ENCODE measurements around the gene EHD4.

Gene EHD4

DNA sequence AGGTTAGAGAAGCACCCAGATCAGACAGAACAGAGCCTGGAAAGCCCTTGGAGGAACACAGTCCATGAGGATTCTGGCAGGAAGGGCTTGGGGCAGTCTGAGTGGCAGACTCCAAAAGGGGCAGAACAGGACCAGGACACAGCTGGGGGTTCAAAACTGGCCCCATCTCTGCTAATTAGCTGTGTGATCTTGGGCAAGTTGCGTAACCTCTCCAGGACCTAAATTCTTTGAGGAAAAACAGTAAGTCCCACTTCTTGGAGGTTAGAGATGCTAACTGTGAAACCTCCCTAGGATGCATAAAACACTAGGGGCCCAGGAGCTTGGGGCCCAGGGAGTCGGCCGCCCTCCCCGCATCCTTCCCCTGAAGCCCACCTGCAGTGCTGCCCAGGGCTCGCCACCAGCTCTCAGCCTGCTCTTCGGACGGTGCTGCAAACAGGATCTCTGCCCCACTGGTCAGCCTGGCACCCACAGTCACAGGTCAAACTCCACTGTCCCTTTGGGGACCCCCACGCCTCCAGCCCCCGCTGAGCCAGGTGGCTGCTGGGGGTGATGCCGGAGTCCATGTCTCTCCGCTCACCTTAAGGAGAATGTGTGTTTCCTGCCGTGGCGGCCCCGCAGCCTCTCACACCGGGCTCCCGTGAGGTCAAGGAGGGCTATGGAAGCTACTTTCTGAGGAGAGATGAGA, 121.7 kb downstream of the EHD4 start:
- FAIRE-seq = no peak
- no peak for DNase-seq (ENCODE audit: extremely low spot score, insufficient read length, low read depth)

- no peak for DNase-seq (ENCODE audit: extremely low spot score, insufficient read length, low read depth)
- FAIRE-seq = no peak
These were observed 122.5 kb downstream of the EHD4 start for GRCh38 chr15:41849861-41850260.

GRCh38 chr15:41849204-41849603, 123.2 kb downstream of the EHD4 start:
- DNase-seq (ENCODE audit: extremely low spot score, insufficient read length, low read depth) (no peak), FAIRE-seq (no peak)

GRCh38 chr15:41848631-41849030, 123.7 kb downstream of the EHD4 start:
- DNase-seq (ENCODE audit: extremely low spot score, insufficient read length, low read depth) (no peak), FAIRE-seq (no peak)

DNA sequence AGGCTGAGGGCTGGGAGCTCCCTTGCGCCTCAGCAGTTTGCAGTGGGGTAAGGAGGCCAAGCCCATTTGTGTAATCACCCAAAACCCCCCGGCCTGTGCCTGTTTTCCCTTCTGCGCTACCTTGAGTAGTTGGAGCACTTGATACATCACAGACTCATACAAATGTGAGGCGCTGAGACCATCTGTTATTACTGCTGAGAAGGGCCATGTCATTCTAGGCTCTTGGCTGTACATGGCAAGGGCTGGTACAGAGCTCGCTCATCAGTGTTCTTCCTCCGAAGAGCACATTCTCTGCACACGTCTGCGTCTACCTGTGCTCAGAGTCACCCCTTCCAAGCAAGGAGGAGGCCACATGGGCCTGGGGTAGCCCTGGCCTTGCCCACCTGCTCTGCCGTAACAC, 124.4 kb downstream of the EHD4 start:
- FAIRE-seq (no peak), DNase-seq (ENCODE audit: extremely low spot score, insufficient read length, low read depth) (no peak)

- FAIRE-seq (no peak), DNase-seq (ENCODE audit: extremely low spot score, insufficient read length, low read depth) (no peak)
These were observed 125.2 kb downstream of the EHD4 start for GRCh38 chr15:41847206-41847605.
